GM12878 (cell line): Measurements from ENCODE around the gene C11orf65. TPM values are rescaled to one million over a fixed set of nuclear protein-coding genes. Genes with fewer than 3 reads are reported as not detected.
A peak's percentile ranks its signal among the peaks of the same experiment; 100 is the strongest.

Experiments used
- BACH1 ChIP-seq: fragments of 450-650 bp; IDR thresholded peaks from 2 replicates; pipeline ENCODE4 v1.6.1; 2017; ENCODE audit warnings: mild to moderate bottlenecking, borderline replicate concordance
- BCL3 ChIP-seq: IDR thresholded peaks from 2 replicates; pipeline ENCODE4 v1.6.1; 2011; ENCODE audit warnings: borderline replicate concordance, low read depth, mild to moderate bottlenecking, moderate library complexity, low read length; ENCODE audit not compliant: insufficient read depth, poor library complexity, severe bottlenecking
- BRCA1 ChIP-seq: IDR thresholded peaks from 2 replicates; pipeline ENCODE4 v1.6.1; 2011; ENCODE audit warnings: low read depth, low read length, improper control_type of control experiment
- CEBPB ChIP-seq, 2 experiments: fragments of 150-350 bp in 1 of 2; IDR thresholded peaks; 2 replicates each; pipeline ENCODE4 v1.6.1; 2012 to 2014; ENCODE audit warnings: low read depth in 2 of 2, low read length in 2 of 2, borderline replicate concordance in 1 of 2, inconsistent platforms in 1 of 2
- CHD1 ChIP-seq: IDR thresholded peaks from 2 replicates; pipeline ENCODE4 v1.6.1; 2012; ENCODE audit warnings: low read depth, low read length, improper control_type of control experiment
- CHD2 ChIP-seq: IDR thresholded peaks from 2 replicates; pipeline ENCODE4 v1.6.1; 2011; ENCODE audit warnings: low read depth, low read length, improper control_type of control experiment, borderline replicate concordance
- CUX1 ChIP-seq: IDR thresholded peaks from 2 replicates; pipeline ENCODE4 v1.6.1; 2012; ENCODE audit warnings: improper control_type of control experiment, low read depth, low read length; ENCODE audit not compliant: insufficient replicate concordance
- EZH2 ChIP-seq: IDR thresholded peaks from 2 replicates; pipeline ENCODE4 v1.6.1; 2012; ENCODE audit warnings: low read depth, mild to moderate bottlenecking, control low read depth, inconsistent platforms, low read length, borderline replicate concordance; ENCODE audit not compliant: control insufficient read depth
- FOXK2 ChIP-seq: fragments of 450-650 bp; IDR thresholded peaks from 2 replicates; pipeline ENCODE4 v1.6.1; 2017; ENCODE audit warnings: mild to moderate bottlenecking, moderate library complexity
- HDAC2 ChIP-seq: fragments of 200-600 bp; sonication (generic); IDR thresholded peaks from 2 replicates; pipeline ENCODE4 v1.6.1; 2017
- KDM1A ChIP-seq: fragments of 200-600 bp; sonication (generic); IDR thresholded peaks from 2 replicates; pipeline ENCODE4 v1.6.1; 2016; ENCODE audit warnings: borderline replicate concordance
- MYB ChIP-seq: fragments of 150-350 bp; IDR thresholded peaks from 2 replicates; pipeline ENCODE4 v1.6.1; 2014; ENCODE audit warnings: mild to moderate bottlenecking, low read depth, low read length, borderline replicate concordance
- PKNOX1 ChIP-seq: fragments of 450-650 bp; IDR thresholded peaks from 2 replicates; pipeline ENCODE4 v1.6.1; 2016; ENCODE audit warnings: mild to moderate bottlenecking
- SKIL ChIP-seq: fragments of 450-650 bp; IDR thresholded peaks from 2 replicates; pipeline ENCODE4 v1.6.1; 2017; ENCODE audit warnings: mild to moderate bottlenecking, low read depth, inconsistent platforms; ENCODE audit not compliant: poor library complexity, severe bottlenecking
- SMAD5 ChIP-seq: IDR thresholded peaks from 2 replicates; pipeline ENCODE4 v1.6.1; 2016; ENCODE audit warnings: antibody characterized with exemption, low read depth
- SPI1 ChIP-seq: IDR thresholded peaks from 2 replicates; pipeline ENCODE4 v1.6.1; 2011; ENCODE audit warnings: low read depth, mild to moderate bottlenecking, low read length, moderate library complexity, borderline replicate concordance; ENCODE audit not compliant: insufficient read depth
- TARDBP ChIP-seq: IDR thresholded peaks from 2 replicates; pipeline ENCODE4 v1.6.1; 2016; ENCODE audit warnings: borderline replicate concordance
- ZNF217 ChIP-seq: fragments of 450-650 bp; IDR thresholded peaks from 2 replicates; pipeline ENCODE4 v1.6.1; 2017; ENCODE audit warnings: antibody characterized with exemption, mild to moderate bottlenecking
- ZNF384 ChIP-seq: IDR thresholded peaks from 2 replicates; pipeline ENCODE4 v1.6.1; 2012; ENCODE audit warnings: low read depth, mild to moderate bottlenecking, low read length, improper control_type of control experiment, borderline replicate concordance
- polyA plus RNA-seq, 11 experiments: library from polyadenylated mRNA; depleted of rRNA in 4 of 11; unstranded in 6 of 11; stranded (reverse) in 5 of 11; fragments of >200 nt; fragmentation: Nextera tagmentation in 4 of 11; fragmentation: Illumina TruSeq in 1 of 11; extraction: Ambion mirVana in 4 of 11; extraction: Trizol in 1 of 11; gene quantifications; 1 replicate in 1 of 11; 2 replicates in 10 of 11; pipeline versions ENCODE4 v1.2.1 to v1.2.3, GENCODE V29; 2011 to 2016; ENCODE audit warnings: inconsistent platforms in 2 of 11, missing spikeins in 2 of 11, low read depth in 1 of 11
- total RNA-seq, 4 experiments: library from RNA; depleted of rRNA in 3 of 4; stranded (reverse); fragments of >200 nt in 3 of 4; fragmentation: Illumina TruSeq in 1 of 4; extraction: Trizol in 1 of 4; gene quantifications; 2 replicates each; pipeline versions ENCODE4 v1.2.1 to v1.2.3, GENCODE V29; 2013 to 2021

The C11orf65 gene
- total and polyA plus RNA-seq, 10 of the 15 experiments (the other 5 are each of a cell fraction or from before 2014, with no cell fraction given), result 0.71 to 2.0 (median 1.2) TPM

- TF ChIP-seq CUX1, result no peak
- TF ChIP-seq KDM1A, result no peak
- TF ChIP-seq MYB, result no peak
- TF ChIP-seq BRCA1, result no peak
- no peak for TF ChIP-seq FOXK2
- no peak for TF ChIP-seq HDAC2
- 0 out of 2 replicates have a peak, but pooled peaks have one; percentile 65 for TF ChIP-seq TARDBP
- TF ChIP-seq SMAD5, result peak; percentile 91
- 0 out of 2 replicates have a peak, but pooled peaks have one; percentile 30 for TF ChIP-seq BACH1
- no peak for TF ChIP-seq CHD1
- peak; percentile 26; the same call in 1 of the 2 replicates for TF ChIP-seq SPI1
- no peak for TF ChIP-seq SKIL
- no peak for TF ChIP-seq CEBPB (IDR thresholded peaks at IDR 0.05; ENCODE audit: borderline replicate concordance in 1 of 2, low read depth in 2 of 2, low read length in 2 of 2)
- TF ChIP-seq ZNF217, result no peak
- no peak for TF ChIP-seq BCL3
- no peak for TF ChIP-seq ZNF384
- peak; percentile 23; the same call in 1 of the 2 replicates for TF ChIP-seq PKNOX1
- no peak for TF ChIP-seq CHD2
- TF ChIP-seq EZH2, result no peak
Observed at GRCh38 chr11:108467091-108467823, at the start of gene C11orf65 (continued).
